ENCODE results near the gene NAV2.

The NAV2 gene

DNA sequence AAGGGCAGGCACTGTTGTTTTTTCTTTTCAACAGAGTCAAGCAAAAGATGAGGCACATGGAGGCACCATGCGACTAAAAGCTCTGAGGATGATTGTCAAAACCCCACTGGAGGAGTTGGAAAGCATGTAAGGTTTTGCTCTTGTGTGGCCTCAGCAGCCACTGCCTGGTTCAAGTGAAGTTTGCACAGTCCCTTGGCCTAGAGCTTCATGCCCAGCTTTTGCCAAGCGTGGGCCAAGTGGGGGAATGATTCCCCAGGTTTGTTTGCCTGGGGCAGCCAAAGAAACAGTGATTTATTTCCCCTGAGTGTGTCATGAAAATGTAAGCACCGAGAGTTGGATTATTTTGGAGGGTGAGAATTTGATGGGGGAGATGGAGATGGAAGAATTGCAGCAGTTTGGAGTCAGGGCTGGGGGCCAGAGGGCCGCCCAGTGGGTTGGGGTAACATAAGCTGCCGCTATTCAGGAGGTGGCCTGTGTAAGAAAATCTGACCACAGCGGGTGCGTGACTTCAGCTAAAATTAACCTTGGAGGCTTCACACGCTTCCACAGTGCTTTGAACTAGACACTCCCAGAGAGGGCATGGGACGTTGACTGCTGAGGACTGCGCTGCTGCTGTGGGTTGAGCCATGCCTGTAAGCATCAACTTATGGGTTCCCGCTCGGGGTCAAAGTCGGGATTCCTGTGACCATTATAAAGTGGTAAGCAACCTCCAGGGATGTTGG, 100.7 kb downstream of the NAV2 start:
- no peak overlapping the region for H3K4me3 ChIP-seq (ENCODE audit: low read length)
- TF ChIP-seq, protein P1, sequence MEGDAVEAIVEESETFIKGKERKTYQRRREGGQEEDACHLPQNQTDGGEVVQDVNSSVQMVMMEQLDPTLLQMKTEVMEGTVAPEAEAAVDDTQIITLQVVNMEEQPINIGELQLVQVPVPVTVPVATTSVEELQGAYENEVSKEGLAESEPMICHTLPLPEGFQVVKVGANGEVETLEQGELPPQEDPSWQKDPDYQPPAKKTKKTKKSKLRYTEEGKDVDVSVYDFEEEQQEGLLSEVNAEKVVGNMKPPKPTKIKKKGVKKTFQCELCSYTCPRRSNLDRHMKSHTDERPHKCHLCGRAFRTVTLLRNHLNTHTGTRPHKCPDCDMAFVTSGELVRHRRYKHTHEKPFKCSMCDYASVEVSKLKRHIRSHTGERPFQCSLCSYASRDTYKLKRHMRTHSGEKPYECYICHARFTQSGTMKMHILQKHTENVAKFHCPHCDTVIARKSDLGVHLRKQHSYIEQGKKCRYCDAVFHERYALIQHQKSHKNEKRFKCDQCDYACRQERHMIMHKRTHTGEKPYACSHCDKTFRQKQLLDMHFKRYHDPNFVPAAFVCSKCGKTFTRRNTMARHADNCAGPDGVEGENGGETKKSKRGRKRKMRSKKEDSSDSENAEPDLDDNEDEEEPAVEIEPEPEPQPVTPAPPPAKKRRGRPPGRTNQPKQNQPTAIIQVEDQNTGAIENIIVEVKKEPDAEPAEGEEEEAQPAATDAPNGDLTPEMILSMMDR (conservative IDR thresholded peaks at IDR 0.05; ENCODE audit: low read depth, low read length) = no peak
- DNase-seq (ENCODE audit: low read depth) = no peak

DNA sequence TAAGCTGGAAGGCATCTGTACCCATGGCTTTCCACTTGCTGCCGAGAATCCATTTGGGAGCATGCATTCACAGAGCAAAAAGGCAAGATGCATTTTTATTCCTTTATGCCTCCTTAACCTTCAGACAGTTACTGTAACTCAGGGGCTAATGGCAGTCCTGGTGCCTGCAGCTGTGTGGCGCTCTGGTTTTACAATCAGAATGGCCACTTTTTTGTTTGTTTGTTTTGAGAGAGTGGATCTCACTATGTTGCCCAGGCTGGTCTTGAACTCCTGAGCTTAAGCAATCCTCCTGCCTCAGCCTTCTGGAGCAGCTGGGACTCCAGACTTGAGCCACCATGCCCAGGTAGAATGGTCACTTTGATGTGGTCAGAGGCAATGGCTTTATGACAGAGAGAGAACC, 101.8 kb downstream of the NAV2 start:
- TF ChIP-seq, protein P1 (conservative IDR thresholded peaks at IDR 0.05; ENCODE audit: low read depth, low read length) = peak; percentile 24
- H3K4me3 ChIP-seq (ENCODE audit: low read length) = no peak overlapping the region

DNA sequence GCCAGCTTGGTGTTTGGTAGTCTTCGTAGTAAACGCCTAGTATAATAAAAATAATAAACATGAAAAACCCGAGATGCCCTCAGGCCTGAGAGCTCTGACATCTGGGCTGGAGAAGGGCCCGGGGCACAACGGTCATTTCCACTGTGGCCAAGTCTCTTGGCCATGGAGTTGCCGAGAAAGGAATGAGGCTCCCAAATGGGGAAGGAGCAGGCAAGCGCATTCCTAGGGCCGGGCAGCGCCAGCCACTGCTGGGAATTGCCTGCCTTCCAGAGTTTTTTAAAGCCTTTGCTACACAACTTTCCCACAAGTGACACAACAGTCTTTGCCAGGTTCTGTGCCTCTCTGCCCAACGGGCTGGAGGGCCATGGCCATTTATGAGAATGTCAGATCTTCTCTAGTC, 103.4 kb downstream of the NAV2 start:
- TF ChIP-seq, protein P1 (conservative IDR thresholded peaks at IDR 0.05; ENCODE audit: low read depth, low read length) = no peak
- peak; percentile 37 for DNase-seq (ENCODE audit: low read depth)
- no peak overlapping the region for H3K4me3 ChIP-seq (ENCODE audit: low read length)

More for the DNA sequence above, 101.8 kb downstream of the NAV2 start:
- DNase-seq (ENCODE audit: low read depth) = no peak

DNA sequence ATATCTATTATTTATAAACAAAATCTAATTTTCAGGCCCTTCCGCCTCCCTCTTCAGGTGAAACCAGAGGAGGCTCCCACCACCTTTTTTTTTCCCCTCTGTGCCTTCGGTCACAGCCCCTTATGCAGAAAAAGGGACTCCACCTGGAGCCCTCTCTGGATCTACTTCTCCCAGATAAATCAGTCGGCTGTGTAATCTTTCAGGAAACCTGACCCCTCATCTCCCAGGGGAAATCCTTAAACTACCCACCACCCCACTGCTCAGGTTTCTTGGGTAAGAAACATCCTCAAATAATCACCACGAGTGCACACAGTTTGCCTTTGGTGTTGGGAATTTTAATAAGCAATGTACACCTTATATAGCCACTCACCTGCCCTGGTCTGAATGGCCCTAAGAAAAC, 104.2 kb downstream of the NAV2 start:
- TF ChIP-seq, protein P1 (conservative IDR thresholded peaks at IDR 0.05; ENCODE audit: low read depth, low read length) = no peak
- no peak for DNase-seq (ENCODE audit: low read depth)
- no peak overlapping the region for H3K4me3 ChIP-seq (ENCODE audit: low read length)

DNA sequence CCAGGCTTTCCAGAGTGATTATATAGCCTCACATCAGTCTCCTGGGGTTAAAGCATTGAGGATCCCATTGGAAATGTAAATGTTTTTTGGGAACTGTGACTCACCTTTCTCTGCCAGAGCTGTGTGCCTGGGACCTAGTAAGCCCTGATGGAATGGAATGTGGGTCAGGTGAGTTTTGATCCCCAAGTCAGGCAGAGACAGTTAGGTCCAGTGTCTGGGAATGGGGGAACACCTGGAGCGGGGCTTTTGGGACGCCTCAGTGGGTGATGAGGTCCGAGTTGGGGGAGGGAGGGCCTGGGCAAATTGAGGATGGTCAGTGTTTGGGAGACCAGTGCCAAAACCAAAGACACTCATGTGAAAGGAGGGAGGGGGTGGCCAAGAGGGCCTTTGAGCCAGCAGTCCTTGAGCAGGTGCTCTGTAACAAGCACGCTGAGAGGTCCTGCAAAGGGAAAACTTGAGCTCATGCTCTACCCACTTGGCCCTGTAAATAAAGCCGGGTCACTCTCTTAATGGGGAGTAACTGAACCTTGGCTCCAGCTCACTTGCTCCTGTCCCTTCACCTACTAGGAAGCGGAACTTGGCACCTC, 104.7 kb downstream of the NAV2 start:
- TF ChIP-seq, protein P1 (conservative IDR thresholded peaks at IDR 0.05; ENCODE audit: low read depth, low read length) = no peak
- H3K4me3 ChIP-seq (ENCODE audit: low read length) = no peak overlapping the region
- DNase-seq (ENCODE audit: low read depth) = no peak

DNA sequence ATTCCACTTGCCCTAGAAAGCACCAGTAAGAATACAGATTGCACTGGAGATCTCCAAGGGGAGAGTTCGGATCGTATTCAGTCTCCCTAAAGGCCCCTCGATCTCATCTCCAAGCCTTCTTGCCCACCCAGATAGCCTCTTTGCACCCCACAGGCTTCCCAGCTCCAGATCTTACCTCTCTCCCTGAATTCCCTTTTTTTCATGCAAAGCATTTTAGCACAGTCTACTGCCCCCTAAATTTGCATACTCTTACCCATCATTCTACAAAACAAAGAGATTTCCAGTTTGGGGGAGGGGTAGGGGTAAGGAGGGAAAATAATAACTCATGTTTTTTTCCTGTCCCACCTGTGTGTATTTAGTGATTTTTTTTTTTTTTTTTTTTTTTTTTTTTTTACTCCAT, 105.2 kb downstream of the NAV2 start:
- H3K4me3 ChIP-seq (ENCODE audit: low read length) = no peak overlapping the region
- TF ChIP-seq, protein P1 (conservative IDR thresholded peaks at IDR 0.05; ENCODE audit: low read depth, low read length) = no peak
- no peak for DNase-seq (ENCODE audit: low read depth)

DNA sequence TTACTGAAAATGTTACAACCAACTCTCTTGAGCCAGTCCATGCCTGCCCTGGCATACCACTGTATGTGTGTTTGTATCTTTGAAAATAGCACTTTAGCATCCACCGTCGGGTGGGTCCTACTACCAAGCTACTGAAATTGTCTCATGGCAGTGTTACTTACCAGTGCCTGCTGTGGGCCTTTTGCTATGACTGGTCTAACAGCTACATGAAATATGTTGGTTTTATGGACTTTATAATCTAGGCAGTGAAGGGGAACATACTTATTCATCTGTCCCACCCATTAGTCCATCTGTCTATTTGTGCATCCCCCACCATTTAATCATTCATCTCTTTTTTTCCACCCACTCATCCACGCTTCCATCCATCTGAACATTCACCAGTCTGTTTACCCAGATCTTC, 106.0 kb downstream of the NAV2 start:
- TF ChIP-seq, protein P1 (conservative IDR thresholded peaks at IDR 0.05; ENCODE audit: low read depth, low read length) = no peak
- no peak for DNase-seq (ENCODE audit: low read depth)
- H3K4me3 ChIP-seq (ENCODE audit: low read length) = no peak overlapping the region
